22Rv1 (cell line): Measurements from ENCODE around the gene KCNS3.

Experiments used
- H3K27ac ChIP-seq: fragments of 450-650 bp; 2 replicates; pipeline ENCODE4 v1.5.1; 2017
- CTCF ChIP-seq: fragments of 450-650 bp; IDR thresholded peaks from 2 replicates; pipeline ENCODE4 v1.5.1; 2017; ENCODE audit warnings: mild to moderate bottlenecking
- ZFX ChIP-seq: fragments of 450-650 bp; IDR thresholded peaks from 2 replicates; pipeline ENCODE4 v1.6.1; 2017; ENCODE audit warnings: antibody characterized with exemption, borderline replicate concordance

The KCNS3 gene

DNA sequence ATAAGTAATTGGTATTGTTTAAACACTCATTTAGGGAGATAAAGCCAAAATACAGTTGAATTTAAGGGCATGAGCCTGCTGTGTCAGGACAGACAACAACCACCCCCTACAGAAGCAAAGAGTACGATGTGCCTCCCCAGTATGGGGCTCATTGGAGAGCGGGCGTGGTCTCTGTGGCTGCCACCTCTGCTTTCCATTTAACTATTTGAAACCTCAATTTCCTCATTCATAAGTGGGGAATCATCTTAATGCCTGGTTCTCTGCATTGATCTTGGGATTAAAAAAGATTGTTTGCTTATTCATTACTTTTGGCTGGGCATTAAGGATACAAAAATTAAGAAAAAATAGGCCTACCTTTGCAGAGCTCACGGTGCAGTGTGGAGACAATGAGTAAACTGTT is 21.4 kb downstream of the KCNS3 start:
- H3K27ac ChIP-seq = no peak overlapping the region
- TF ChIP-seq CTCF (no peak), ZFX (no peak)

- H3K27ac ChIP-seq = no peak overlapping the region
- TF ChIP-seq CTCF (no peak), ZFX (no peak)
These were observed 22.8 kb downstream of the KCNS3 start for GRCh38 chr2:17901246-17901645.

DNA sequence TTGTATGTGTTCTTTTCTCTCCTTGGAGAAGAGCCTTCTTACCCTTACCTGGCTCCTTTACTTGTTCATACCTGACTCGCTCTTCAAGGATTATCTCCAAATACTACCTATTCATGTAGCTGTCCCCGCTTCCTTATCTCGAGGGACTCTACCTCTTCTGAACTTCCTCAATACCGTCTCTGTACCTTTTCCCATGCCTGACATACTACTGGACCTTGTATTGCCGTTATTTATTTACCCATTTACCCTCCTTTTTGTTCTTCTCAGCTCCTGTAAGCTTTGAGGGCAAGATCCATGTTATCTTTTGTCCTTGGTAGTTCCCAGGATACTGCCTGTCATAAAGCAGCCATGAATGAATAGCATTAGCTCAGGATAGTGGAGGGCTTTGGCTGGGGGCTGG is 32.5 kb downstream of the KCNS3 start:
- TF ChIP-seq CTCF (no peak), ZFX (no peak)
- H3K27ac ChIP-seq = no peak overlapping the region

DNA sequence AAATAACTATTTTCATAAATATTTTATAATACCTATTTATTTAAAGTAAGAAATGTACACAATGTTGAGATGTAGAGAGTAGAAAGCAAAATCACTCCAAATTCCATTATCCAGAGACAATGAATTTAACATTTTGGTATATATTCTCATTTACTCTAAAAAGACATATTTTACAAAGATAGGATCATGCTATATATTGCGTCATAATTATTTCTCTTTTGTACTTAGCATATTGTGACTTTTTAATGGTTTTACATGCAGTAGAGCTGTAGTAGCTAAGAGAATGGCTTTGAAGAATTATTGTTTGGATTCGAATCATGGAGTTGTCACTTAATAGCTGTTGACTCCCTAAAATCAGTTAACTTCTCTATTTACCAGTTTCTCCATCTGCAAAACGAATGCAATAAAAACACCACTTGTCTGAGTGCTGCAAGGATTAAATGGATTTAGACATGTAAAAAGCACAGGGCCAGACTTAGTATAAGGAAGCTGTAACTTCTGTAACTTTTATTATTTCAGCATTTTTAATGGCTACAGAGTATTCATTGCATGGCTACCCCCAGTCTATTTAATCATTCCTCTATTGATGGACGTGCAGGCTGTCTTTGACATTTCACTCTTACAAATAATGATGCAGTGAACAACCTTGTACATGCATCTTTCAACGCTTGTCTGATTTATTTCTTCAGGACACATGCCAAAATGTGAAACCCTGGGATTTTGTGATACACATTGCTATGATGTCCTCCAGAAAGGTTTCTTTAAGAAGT is 33.2 kb downstream of the KCNS3 start:
- no peak overlapping the region for H3K27ac ChIP-seq
- no peak for TF ChIP-seq CTCF
- no peak for TF ChIP-seq ZFX

DNA sequence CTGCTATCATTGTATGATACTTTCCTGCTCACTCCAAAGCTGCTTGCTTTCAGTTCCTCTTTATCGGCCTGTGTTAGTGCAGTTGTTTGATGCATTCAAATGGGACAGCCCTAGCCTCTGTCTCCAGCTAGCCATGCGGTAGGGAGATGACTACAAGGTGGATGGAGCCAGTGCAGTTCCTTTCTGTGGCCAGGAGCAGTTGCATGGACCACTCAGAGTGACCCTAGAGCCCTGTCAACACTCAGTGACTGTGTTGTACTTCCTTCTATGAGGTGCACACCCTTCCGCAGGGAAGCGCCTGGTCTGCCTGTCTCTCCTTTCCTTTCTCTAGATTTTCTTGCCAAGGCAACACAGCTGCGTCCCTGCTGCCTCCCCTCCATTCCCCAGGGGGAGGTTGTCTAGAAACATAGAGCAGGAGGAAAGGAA is 33.8 kb downstream of the KCNS3 start:
- H3K27ac ChIP-seq = no peak overlapping the region
- TF ChIP-seq ZFX (no peak), CTCF (no peak)

DNA sequence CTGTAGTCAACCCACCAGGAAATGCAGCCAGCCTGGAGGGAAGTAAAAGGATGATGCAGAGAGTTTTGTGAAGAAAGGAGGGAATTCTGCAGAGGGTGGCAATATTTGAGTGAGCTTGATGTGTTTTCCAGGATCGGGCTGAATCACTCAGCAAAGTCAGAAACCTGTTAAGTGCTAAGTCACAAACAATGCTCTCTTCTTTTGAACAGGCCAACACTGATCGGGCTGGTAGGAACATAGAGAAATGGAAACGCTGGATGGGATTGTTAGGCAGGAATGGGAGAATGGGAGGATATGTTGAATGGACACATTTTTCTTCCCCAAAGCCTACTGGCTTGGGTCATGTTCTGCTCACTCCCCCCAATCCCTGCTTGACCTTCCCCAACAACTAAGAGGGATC is 36.6 kb downstream of the KCNS3 start:
- TF ChIP-seq ZFX (no peak), CTCF (no peak)
- H3K27ac ChIP-seq = no peak overlapping the region

DNA sequence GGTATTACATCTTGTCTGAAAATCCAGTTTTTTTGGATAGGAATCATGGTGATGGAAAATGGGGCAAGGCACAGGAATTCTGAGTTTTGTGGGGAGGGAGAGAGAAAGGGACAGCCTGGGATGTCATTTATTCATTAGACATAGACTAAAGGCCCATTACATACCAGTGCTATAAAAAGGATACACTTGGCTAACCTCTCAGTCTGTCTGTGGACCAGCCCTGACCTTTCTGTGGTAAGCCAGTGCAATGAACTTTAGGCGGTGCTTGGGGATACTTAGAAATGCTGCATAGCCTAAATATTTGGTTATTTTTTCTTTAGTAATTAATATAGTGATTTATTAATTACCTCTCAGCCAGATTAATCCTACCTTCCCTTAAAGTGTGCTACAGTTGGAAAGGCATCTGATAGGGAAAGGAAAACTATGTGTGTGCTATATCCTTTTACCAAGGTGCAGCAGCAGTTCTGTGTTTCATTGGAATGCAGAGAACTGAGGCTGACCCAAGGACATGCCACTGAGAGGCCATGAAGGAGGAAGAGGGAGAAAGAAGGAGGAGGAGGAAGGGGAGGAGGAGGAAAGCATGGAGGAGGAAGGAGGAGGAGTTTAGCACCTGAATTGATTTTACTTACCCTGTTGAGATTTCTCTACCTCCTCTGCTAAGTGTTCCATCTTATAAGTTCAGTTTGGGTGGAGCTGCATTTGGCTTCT is 37.5 kb downstream of the KCNS3 start:
- no peak for TF ChIP-seq CTCF
- no peak for TF ChIP-seq ZFX
- H3K27ac ChIP-seq = no peak overlapping the region
